Subcutaneous adipose tissue (tissue), 4 donors: ENCODE measurements around the gene MAGOHB. TPM values are rescaled to one million over a fixed set of nuclear protein-coding genes. Genes with fewer than 3 reads are reported as not detected.

Source experiments
- CTCF ChIP-seq: fragments of 450-650 bp; IDR thresholded peaks from one replicate; pipeline ENCODE4 v1.5.1; 2016; ENCODE audit warnings: low read depth, mild to moderate bottlenecking, control low read depth, antibody characterized with exemption, moderate library complexity
- total RNA-seq, 4 donors: library from RNA; depleted of rRNA; stranded (reverse); fragments of >200 nt; gene quantifications; one replicate each; pipeline ENCODE4 v1.1.0, GENCODE V29; 2016

The MAGOHB gene
- total RNA-seq, 4 donors from 2014 or later: 11.7 to 24.7 (median 14.4) TPM

- TF ChIP-seq CTCF: no peak
Observed at GRCh38 chr12:10590966-10591365, 22.4 kb downstream of the MAGOHB start.

DNA sequence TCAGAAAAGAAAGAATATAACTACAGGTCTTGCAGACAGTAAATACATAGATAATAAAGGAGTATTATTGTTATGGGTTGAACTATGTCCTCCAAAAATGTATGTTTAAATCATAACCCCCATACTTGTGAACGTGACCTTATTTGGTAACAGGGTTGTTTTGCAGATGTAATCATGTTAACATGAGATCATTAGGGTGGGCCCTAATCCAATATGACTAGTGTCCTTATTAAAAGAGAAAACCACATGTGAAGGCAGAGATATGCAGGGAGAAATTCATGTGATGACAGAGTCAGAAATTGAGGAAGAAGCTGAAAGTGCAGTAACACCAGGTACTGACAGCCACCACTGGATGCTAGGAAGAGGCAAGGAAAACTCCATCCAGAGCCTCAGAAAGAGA, 29.0 kb downstream of the MAGOHB start:
- no peak for TF ChIP-seq CTCF

DNA sequence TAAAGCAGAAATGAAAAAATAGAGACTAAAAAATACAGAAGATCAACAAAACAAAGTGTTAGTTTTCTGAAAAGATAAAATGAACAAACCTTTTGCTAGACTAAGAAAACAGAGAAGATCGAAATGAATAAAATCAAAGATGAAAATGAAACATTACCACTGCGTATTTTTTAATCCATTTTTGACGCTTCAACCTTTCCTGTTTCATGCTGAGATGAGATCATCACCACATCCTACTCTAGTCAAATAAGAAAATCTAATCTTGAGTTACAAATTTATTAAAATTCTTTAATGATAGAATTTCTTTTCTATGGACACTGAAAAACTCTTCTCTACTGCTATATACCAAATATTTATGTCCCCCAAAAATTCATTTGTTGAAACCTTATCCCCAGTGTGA, 30.7 kb downstream of the MAGOHB start:
- TF ChIP-seq CTCF: no peak

- no peak for TF ChIP-seq CTCF
Observed at GRCh38 chr12:10574307-10574706, 39.1 kb downstream of the MAGOHB start.

DNA sequence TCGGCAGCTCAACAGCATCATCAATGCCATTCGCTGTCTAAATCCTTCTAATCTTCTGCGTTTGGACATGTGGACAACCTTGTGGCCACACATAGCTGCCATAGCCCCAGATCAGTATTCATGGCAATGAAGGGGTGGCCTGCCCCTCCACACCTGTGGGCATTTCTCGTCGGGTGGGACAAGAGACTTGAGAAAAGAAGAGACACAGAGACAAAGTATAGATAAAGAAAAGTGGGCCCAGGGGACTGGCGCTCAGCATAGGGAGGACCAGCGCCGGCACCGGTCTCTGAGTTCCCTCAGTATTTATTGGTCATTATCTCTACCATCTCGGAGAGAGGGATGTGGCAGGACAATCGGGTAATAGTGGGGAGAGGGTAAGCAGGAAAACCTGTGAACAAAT, 42.3 kb downstream of the MAGOHB start:
- no peak for TF ChIP-seq CTCF

DNA sequence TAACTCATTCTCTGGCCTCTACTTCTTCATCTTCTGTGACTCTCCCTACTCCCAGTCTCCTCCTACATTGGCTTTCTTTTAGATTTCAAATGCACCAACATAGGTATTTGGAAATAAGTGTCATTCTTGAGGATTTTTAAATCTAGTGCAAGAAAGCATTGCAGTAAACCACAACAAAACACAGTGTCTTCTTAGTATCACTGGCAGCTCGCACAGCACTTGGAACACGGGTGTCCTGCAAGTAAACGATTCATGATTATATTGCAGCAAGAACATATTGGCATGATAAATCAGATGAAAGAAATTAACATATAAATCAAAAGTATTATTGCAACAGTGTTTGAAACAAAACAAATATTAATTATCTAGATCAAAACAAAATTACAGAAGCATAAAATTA, 45.6 kb downstream of the MAGOHB start:
- no peak for TF ChIP-seq CTCF

- TF ChIP-seq CTCF: no peak
Observed at GRCh38 chr12:10563966-10564365, 49.4 kb downstream of the MAGOHB start.
